ENCODE measurements around the gene HERC3.

DNA sequence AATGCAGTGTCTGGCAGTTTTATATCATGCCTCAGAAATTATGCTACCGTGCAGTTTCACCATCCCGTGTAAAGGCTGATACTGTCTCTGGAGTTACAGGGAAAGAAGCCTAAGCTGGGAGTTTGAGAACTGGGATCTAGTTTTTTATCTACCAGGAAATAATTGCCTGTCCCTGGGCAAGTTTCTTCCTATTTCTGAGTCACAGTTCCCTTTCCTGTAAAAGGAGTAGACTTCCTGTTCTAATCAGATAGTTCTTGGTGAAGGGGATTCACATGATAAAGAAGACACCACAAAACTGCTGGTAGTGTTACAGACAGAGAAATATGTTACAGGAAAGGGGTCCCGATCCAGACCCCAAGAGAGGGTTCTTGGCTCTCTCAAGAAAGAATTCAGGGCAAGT lies 17.1 kb downstream of the HERC3 start:
- no peak for TF ChIP-seq ZFP30 (CRISPR knock-in tag; IDR thresholded peaks at IDR 0.05)
- TF ChIP-seq ZC3H10 (CRISPR knock-in tag; IDR thresholded peaks at IDR 0.05): no peak
- TF ChIP-seq PPARA (CRISPR knock-in tag; IDR thresholded peaks at IDR 0.05; ENCODE audit: borderline replicate concordance): no peak
- TF ChIP-seq ZFP3 (CRISPR knock-in tag; IDR thresholded peaks at IDR 0.05): no peak
- TF ChIP-seq, protein P1, sequence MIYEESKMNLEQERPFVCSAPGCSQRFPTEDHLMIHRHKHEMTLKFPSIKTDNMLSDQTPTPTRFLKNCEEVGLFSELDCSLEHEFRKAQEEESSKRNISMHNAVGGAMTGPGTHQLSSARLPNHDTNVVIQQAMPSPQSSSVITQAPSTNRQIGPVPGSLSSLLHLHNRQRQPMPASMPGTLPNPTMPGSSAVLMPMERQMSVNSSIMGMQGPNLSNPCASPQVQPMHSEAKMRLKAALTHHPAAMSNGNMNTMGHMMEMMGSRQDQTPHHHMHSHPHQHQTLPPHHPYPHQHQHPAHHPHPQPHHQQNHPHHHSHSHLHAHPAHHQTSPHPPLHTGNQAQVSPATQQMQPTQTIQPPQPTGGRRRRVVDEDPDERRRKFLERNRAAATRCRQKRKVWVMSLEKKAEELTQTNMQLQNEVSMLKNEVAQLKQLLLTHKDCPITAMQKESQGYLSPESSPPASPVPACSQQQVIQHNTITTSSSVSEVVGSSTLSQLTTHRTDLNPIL (CRISPR knock-in tag; IDR thresholded peaks at IDR 0.05; ENCODE audit: low read depth): no peak
- no peak for TF ChIP-seq ARNTL (CRISPR knock-in tag; IDR thresholded peaks at IDR 0.05; ENCODE audit: borderline replicate concordance, low read depth)

Measured in SK-N-SH treated with all-trans-retinoic acid at 6 μM for 48 hours (cell line).